Ovary (tissue), 9 donors: ENCODE measurements around the gene CSNK1G3. TPM values are rescaled to one million over a fixed set of nuclear protein-coding genes. Genes with fewer than 3 reads are reported as not detected.

ENCODE experiments used
- DNase-seq, 5 donors: peaks; one replicate each; pipeline ENCODE4 v3.0.0-alpha.2; 2019 to 2020
- H3K27ac ChIP-seq, 2 donors: fragments of 200-600 bp; one replicate each; pipeline versions ENCODE4 v1.5.1 to v1.8.0; 2019 to 2022
- H3K27me3 ChIP-seq: fragments of 200-600 bp; one replicate; pipeline ENCODE4 v1.8.0; 2022
- H3K36me3 ChIP-seq: fragments of 200-600 bp; sonication (generic); one replicate; pipeline ENCODE4 v1.5.1; 2019
- H3K4me1 ChIP-seq: one replicate; pipeline ENCODE4 v1.8.1; 2013; ENCODE audit warnings: mild to moderate bottlenecking, moderate library complexity; ENCODE audit not compliant: insufficient read depth
- H3K4me3 ChIP-seq: fragments of 200-600 bp; sonication (generic); one replicate; pipeline ENCODE4 v1.5.1; 2017
- H3K9me3 ChIP-seq, 2 donors: fragments of 200-600 bp in 1 of 2; sonication (generic) in 1 of 2; one replicate each; pipeline versions ENCODE4 v1.5.1 to v1.8.1; 2013 to 2019; ENCODE audit warnings: mild to moderate bottlenecking in 1 of 2, moderate library complexity in 1 of 2
- CTCF ChIP-seq, 3 donors: fragments of 450-650 bp in 2 of 3; fragments of 200-600 bp in 1 of 3; IDR thresholded peaks; one replicate each; pipeline versions ENCODE4 v1.5.1 to v1.8.0; 2016 to 2022; ENCODE audit warnings: antibody characterized with exemption in 3 of 3, mild to moderate bottlenecking in 1 of 3
- EP300 ChIP-seq: sonication (generic); formaldehyde crosslinking; IDR thresholded peaks from one replicate; pipeline ENCODE4 v1.6.1; 2017; ENCODE audit warnings: antibody characterized with exemption
- POLR2A ChIP-seq: fragments of 450-650 bp; IDR thresholded peaks from one replicate; pipeline ENCODE4 v1.6.1; 2017; ENCODE audit warnings: antibody characterized with exemption, mild to moderate bottlenecking, moderate library complexity
- WGBS, 3 donors: extraction: QIAGEN DNeasy Blood & Tissue Kit in 1 of 3; methylation state at CpG; one replicate each; pipeline versions ENCODE4 v1.1.5 to v1.1.7; 2013 to 2017; 5-methylcytosine and 5-hydroxymethylcytosine counted together
- intact Hi-C, 4 donors: fragments of 100-400 bp; cut with DNase I; formaldehyde crosslinking; loops; one replicate each; pipeline versions ENCODE4 v1.11.0 to v1.15.1; 2022 to 2023
- polyA plus RNA-seq, 2 donors: library from polyadenylated mRNA; stranded (reverse); fragments of 200-250 nt in 1 of 2; fragments of 350-450 nt in 1 of 2; fragmentation: Illumina TruSeq in 1 of 2; extraction: RNeasy Lipid Tissue Mini Kit (QIAGEN cat#74804) in 1 of 2; gene quantifications; one replicate each; pipeline ENCODE4 v1.2.3, GENCODE V29; 2013 to 2014
- total RNA-seq, 7 donors: library from RNA; depleted of rRNA in 2 of 7; stranded (reverse); fragments of >200 nt in 2 of 7; fragmentation: NEBNext Ultra II Directional in 3 of 7; extraction: Animal tissue kit (Norgen Biotek cat#: 25700) in 3 of 7; gene quantifications; one replicate each; pipeline versions ENCODE4 v1.1.0 to v1.2.4, GENCODE V29; 2016 to 2023
- donor health status: DM: no; HTN: no; CAD: no; lungs with moderate emphysema.
- donor health status: DM: no; HTN: no; CAD: no.
- donor health status: Bipolar disorder and iron deficiency.
- donor health status: DM: yes; HTN: yes; CAD: no.
- donor health status: DM: no; HTN: no; CAD: no.
- donor health status: DM: yes; HTN: yes; CAD: no.

CSNK1G3 gene
- total and polyA plus RNA-seq, 9 donors, result 12.1 to 68.5 (median 50.8) TPM

GRCh38 chr5:123594434-123594833 lies 82.5 kb downstream of the CSNK1G3 start:
- Histone ChIP-seq H3K4me3 (no peak overlapping the region), H3K27me3 (no peaks in the 10 kb centered on the region), H3K27ac (no peak overlapping the region), H3K9me3 (no peaks in the 10 kb centered on the region), H3K4me1 (no peaks in the 10 kb centered on the region), H3K36me3 (no peaks in the 10 kb centered on the region)
- DNase-seq, result no peak
- TF ChIP-seq CTCF (IDR thresholded peaks at IDR 0.05), result no peak
- no peak for TF ChIP-seq EP300
- no peak for TF ChIP-seq POLR2A
- intact Hi-C loops, result no loop called here

GRCh38 chr5:123597018-123597417 lies 85.0 kb downstream of the CSNK1G3 start:
- DNase-seq, result no peak
- 93 to 100% (median 97%) methylated on average over 1 of the region's 1 CpG for WGBS, 3 donors
- no peak for TF ChIP-seq CTCF (IDR thresholded peaks at IDR 0.05)
- TF ChIP-seq EP300, result no peak
- no peak for TF ChIP-seq POLR2A
- Histone ChIP-seq H3K27ac (no peak overlapping the region), H3K4me3 (no peak overlapping the region), H3K4me1 (no peaks in the 10 kb centered on the region), H3K36me3 (no peaks in the 10 kb centered on the region), H3K27me3 (no peaks in the 10 kb centered on the region), H3K9me3 (no peaks in the 10 kb centered on the region)
- intact Hi-C loops, result no loop called here

- no peak for TF ChIP-seq POLR2A
- TF ChIP-seq EP300, result no peak
- TF ChIP-seq CTCF (IDR thresholded peaks at IDR 0.05), result no peak
- Histone ChIP-seq H3K36me3 (no peaks in the 10 kb centered on the region), H3K9me3 (no peaks in the 10 kb centered on the region), H3K27me3 (no peaks in the 10 kb centered on the region), H3K4me1 (no peaks in the 10 kb centered on the region), H3K4me3 (no peak overlapping the region), H3K27ac (no peak overlapping the region)
- intact Hi-C loops, result no loop called here
- no peak for DNase-seq
- WGBS, 3 donors, result 93 to 95% (median 94%) methylated on average over 5 of the region's 5 CpGs
Observed at GRCh38 chr5:123598028-123598689, 86.2 kb downstream of the CSNK1G3 start.

- WGBS, 3 donors, result 54 to 70% (median 63%) methylated on average over 2 of the region's 2 CpGs
Observed at GRCh38 chr5:123599171-123599570, 87.2 kb downstream of the CSNK1G3 start.

More at GRCh38 chr5:123599171-123599570, 87.2 kb downstream of the CSNK1G3 start:
- Histone ChIP-seq H3K36me3 (no peaks in the 10 kb centered on the region), H3K27me3 (no peaks in the 10 kb centered on the region), H3K9me3 (no peaks in the 10 kb centered on the region), H3K4me3 (no peak overlapping the region), H3K27ac (no peak overlapping the region), H3K4me1 (no peaks in the 10 kb centered on the region)
- TF ChIP-seq EP300 (no peak), CTCF (IDR thresholded peaks at IDR 0.05) (no peak), POLR2A (no peak)
- no peak for DNase-seq
- intact Hi-C loops, result no loop called here
